Stomach (tissue), 4 donors: Measurements from ENCODE around the gene LPAR1.

Source experiments
- CTCF ChIP-seq, 7 experiments: fragments of 450-650 bp in 4 of 7; fragments of 200-600 bp in 3 of 7; sonication (generic) in 3 of 7; IDR thresholded peaks; one replicate each; pipeline ENCODE4 v1.5.1; 2016 to 2019; ENCODE audit warnings: antibody characterized with exemption in 7 of 7, control low read depth in 2 of 7, mild to moderate bottlenecking in 1 of 7
- EP300 ChIP-seq: sonication (generic); formaldehyde crosslinking; IDR thresholded peaks from one replicate; pipeline ENCODE4 v1.6.1; 2017; ENCODE audit warnings: antibody characterized with exemption
- POLR2A ChIP-seq, 4 donors: fragments of 450-650 bp; IDR thresholded peaks; one replicate each; pipeline ENCODE4 v1.6.1; 2016; ENCODE audit warnings: antibody characterized with exemption in 4 of 4, control low read depth in 2 of 4, mild to moderate bottlenecking in 1 of 4, moderate library complexity in 1 of 4
- POLR2AphosphoS5 ChIP-seq, 3 donors: sonication (generic); formaldehyde crosslinking; IDR thresholded peaks; one replicate each; pipeline ENCODE4 v1.6.1; 2016; ENCODE audit warnings: antibody characterized with exemption in 3 of 3

GRCh38 chr9:110980261-110980660 lies 58.0 kb downstream of the LPAR1 start:
- TF ChIP-seq CTCF (IDR thresholded peaks at IDR 0.05) (no peak), POLR2A (IDR thresholded peaks at IDR 0.05) (no peak), POLR2AphosphoS5 (IDR thresholded peaks at IDR 0.05) (no peak), EP300 (no peak)
